ENCODE measurements around the gene OSTF1.

The OSTF1 gene

GRCh38 chr9:75086541-75087288 is 1.6 kb upstream of the OSTF1 start:
- DNase-seq, result no peak

- DNase-seq, result peak; percentile 64
Observed at GRCh38 chr9:75087289-75087823, 958 bp upstream of the OSTF1 start.

GRCh38 chr9:75088646-75089372 is 495 bp downstream of the OSTF1 start:
- DNase-seq, result no peak

GRCh38 chr9:75089373-75089766 is 1.1 kb downstream of the OSTF1 start:
- no peak for DNase-seq

DNA sequence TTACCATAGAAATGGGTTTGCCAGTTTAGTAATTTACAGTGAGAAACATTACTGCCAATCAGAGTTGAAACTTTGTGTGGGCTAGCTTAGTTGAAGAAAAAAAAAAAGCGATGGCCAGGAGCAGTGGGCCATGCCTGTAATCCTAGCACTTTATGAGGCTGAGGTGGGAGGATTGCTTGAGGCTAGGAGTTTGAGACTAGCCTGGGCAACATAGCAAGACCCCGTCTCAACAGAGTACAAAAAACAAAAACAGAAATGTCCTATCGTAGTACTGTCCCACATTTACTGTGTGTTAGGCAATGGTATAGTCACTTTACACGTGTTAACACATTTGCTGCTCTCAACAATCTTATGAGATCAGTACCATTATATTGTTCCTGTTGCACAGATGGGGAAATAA is 2.3 kb downstream of the OSTF1 start:
- no peak for DNase-seq

GRCh38 chr9:75092766-75093165 is 4.5 kb downstream of the OSTF1 start:
- no peak for DNase-seq

DNA sequence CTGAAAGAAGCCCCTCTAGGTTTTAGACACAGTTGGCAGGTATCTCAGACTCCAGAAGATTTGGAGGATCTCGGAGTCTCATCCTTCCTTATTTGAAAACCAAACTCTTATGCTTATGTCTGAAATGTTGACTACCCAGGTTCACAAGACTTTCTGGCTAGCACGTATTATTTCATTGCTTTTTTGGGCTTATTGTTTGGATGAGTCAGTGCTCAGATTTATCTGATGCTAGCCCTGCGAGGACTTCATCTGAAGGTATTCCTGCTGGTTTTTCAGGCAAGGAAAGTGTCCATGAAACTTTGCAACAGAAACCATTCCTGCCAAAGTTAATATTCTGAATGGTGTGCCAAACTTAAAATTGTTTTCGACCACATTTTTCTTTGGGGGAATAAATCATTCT is 8.5 kb downstream of the OSTF1 start:
- no peak for DNase-seq

GRCh38 chr9:75101004-75101588 is 12.8 kb downstream of the OSTF1 start:
- DNase-seq, result no peak

- DNase-seq, result no peak
Observed at GRCh38 chr9:75102177-75102790, 14.0 kb downstream of the OSTF1 start.

GRCh38 chr9:75104607-75105006 is 16.3 kb downstream of the OSTF1 start:
- DNase-seq, result no peak

GRCh38 chr9:75105019-75105540 is 16.8 kb downstream of the OSTF1 start:
- no peak for DNase-seq

GRCh38 chr9:75105841-75106240 is 17.5 kb downstream of the OSTF1 start:
- no peak for DNase-seq

DNA sequence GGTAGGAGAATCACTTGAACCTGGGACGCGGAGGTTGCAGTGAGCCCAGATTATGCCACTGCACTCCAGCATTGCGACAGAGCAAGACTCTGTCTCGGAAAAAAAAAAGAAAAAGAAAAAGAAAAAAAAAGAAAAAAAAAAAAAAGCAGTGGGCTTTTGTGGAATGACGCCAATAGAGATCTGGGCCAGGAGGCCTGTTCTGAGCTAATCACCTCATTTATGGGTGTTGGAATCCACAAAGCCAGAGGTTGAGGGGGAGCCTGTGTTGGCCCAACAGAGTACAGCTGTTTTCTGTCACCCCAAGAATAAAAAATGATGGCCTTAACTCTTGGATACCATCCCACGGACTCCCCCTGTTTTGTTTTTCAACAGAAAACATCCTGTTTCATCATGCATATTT is 18.5 kb downstream of the OSTF1 start:
- no peak for DNase-seq

DNA sequence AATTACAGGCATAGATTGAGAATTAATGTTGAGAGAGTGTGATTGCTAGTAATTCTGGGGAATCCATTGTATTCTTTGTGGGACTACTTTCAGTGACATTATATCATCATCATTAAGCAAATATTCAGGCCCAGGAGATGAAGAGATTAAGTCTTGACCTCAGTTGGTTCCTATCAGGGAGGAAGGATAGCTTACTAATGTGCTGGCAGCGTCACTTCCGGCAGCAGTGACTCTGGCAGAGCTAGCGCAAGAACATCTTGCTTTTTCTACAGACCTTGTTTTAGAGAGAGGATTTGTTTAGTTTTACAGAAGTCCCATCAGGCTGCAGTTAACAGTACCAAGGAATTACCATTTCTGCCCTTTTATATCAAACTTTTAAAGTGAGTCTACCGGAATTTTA is 20.3 kb downstream of the OSTF1 start:
- peak; percentile 26 for DNase-seq

- no peak for DNase-seq
Observed at GRCh38 chr9:75109210-75109839, 21.0 kb downstream of the OSTF1 start.

GRCh38 chr9:75111019-75111622 is 22.8 kb downstream of the OSTF1 start:
- no peak for DNase-seq

GRCh38 chr9:75112789-75113188 is 24.5 kb downstream of the OSTF1 start:
- DNase-seq, result no peak

- DNase-seq, result no peak
Observed at GRCh38 chr9:75116306-75116705, 28.0 kb downstream of the OSTF1 start.

GRCh38 chr9:75117564-75117963 is 29.2 kb downstream of the OSTF1 start:
- DNase-seq, result no peak

DNA sequence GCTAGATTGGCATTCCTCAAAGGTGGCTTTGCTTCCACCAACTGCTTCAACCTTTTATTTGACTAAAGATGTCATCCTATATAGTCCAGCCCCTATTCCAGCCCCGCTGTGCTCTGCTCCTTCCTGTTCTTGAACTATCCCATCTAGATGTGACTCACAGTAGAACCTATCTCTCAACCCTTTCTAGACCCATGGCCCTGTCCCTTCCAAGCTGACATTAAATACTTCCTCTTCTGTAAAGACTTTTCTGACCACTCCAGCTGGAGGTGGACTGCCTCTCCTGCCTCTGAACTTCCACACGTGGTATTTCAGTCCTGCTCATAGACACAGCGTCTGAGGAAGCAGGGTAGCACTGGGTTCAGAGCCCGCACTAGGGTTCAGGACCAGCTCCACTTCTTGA is 32.4 kb downstream of the OSTF1 start:
- DNase-seq, result no peak

- no peak for DNase-seq
Observed at GRCh38 chr9:75121914-75122558, 33.7 kb downstream of the OSTF1 start.

GRCh38 chr9:75123696-75124095 is 35.4 kb downstream of the OSTF1 start:
- no peak for DNase-seq

Data from CD4-positive, alpha-beta T cell treated with Interleukin-10 for 1 hour (primary cell).